ENCODE data around the gene ZNF860.
A peak's percentile ranks its signal among the peaks of the same experiment; 100 is the strongest.
"Not testable (repeated sequence)": the region's sequence is repeated elsewhere in the genome, so short reads cannot be mapped to it uniquely, and the experiment has no call there.

Gene ZNF860

DNA sequence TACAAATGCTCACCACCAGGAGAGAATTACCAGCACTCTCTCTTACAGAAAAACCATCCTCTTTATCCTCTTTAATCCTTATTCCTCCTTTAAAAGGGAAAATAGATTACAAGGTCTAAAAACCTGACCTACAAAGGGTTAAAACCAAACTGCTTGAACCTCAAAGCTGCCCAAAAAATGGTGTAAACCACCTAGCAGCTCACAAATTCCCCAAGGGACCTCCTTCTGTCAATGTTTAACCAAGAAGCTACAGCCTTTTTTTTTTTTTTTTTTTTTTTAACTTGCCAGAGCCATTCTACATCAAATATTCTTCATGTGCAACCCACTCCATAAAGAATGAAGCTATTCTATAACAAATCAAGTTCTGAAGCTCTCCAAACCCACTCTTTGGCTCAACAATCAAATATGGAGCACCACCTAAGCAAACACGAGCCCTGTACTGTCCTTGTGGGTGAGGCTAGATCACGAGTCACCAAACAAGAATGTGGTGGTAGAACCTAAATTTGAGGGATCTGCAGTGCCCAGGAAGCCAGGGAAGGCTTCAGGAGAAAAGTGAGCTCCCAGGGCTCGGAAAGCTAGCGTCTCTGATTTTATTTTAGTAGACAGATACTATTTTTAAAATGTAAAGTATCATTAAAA is 20.6 kb upstream of the ZNF860 start:
- DNase-seq (ENCODE audit: low spot score): no peak

DNA sequence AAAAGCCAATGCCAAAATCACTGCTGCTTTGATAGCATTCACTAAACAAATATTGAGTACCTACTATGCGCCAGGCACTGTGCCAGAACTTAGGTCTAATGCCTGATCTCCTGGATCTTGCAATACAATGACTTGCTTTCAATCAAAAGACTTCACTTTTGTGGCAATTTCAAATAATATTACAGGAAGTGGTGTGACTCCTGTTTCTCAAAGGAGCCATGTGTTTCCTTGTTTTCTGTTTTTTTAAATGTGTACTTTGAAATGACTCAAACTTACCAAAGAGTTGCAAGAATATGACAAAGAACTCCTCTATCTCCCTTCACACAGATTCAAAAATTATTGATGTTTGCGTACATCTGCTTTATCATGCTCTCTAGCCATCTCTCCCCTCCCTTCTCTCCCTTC is 18.7 kb upstream of the ZNF860 start:
- DNase-seq (ENCODE audit: low spot score): no peak

DNA sequence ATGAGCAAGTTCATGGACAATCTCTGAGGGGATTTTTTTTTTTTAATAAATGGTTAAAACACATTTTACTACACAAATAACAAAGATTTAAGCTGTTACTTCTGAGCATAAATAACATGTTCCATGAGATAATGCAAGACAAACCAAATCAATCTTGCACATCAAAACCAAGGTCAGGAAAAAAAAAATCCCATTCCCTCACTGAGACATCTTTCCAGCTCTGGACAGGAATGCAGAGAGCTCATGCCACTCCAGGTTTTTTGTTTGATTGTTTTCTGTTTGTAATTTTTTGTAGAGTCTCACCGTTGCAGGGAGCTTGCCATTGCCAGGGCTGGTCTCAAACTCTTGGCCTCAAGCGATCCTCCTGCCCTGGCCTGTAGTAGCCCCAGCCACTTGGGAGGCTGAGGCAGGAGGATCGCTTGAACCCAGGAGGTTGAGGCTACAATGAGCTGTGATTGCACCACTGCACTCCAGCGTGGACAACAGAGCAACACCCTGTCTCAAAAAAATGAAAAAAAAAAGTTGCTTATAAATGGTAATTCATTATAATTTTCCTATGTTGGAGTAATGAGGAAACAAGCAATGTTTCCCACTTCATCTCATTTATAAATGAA is 14.5 kb upstream of the ZNF860 start:
- no peak for DNase-seq (ENCODE audit: low spot score)

DNA sequence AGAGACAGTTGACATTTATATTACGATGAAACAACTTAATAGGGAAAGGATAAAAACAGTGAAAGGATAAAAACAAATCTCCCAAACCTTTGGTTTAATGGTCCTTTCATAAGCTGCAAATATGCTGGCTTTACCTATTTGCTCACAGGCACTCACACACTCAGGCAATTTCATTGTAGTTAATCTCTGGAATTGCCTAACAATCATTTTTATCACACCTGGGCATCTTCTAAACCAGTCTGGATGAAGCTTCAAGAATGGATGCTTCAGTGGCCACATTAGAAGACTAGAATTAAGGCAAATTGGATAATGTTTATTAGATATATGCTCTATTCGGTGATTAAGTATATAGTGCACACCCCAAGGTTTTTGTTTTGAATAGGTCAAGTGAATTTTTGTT is 14.0 kb upstream of the ZNF860 start:
- no peak for DNase-seq (ENCODE audit: low spot score)

DNA sequence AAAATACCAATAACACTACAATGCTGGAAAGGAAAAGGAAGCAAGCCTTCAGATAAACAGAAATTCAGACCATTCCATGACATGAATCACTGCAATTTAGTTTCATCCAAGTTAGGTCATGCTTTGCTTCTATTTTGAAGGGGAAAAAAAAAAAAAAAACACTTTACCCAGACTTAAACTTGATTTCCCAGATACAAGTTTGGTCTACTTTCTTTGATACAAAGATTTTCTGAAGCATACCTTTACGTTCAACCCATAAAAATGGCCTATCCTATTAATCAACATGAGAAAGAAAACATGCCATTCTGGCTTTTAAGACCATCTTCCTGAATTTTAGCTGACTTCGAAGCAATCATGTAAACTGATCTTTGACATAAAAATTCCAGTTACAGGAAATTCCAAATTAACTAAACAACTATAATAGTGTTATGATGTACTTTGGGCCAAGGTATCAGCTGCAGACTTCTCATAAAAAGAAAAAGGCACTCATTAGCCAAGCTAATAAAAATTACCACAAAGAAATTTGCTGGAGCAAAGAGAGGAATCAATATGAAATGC is 13.1 kb upstream of the ZNF860 start:
- no peak for DNase-seq (ENCODE audit: low spot score)

DNA sequence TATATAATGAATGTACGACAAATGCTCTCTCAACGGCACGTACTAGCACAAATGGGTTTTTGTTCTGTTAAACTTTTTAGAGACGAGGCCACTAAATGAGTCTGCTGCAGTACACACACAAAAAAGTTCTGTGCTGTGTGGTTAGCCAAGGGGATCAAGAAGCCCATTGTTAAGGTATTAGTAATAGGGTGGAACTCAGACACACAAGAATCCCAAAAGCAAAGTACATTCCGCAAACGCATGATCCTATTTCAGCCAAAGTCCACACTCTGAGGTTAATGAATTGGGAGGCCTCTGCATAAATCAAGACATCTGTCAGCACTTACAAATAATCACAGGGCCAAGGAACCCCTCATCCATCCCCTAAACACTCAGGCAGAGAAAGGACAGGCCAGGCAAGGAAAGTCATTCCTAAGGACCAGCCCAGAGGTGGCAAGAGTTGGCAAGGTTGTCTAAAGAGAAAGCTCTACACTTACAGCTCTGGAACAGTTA is 12.6 kb upstream of the ZNF860 start:
- no peak for DNase-seq (ENCODE audit: low spot score)

DNA sequence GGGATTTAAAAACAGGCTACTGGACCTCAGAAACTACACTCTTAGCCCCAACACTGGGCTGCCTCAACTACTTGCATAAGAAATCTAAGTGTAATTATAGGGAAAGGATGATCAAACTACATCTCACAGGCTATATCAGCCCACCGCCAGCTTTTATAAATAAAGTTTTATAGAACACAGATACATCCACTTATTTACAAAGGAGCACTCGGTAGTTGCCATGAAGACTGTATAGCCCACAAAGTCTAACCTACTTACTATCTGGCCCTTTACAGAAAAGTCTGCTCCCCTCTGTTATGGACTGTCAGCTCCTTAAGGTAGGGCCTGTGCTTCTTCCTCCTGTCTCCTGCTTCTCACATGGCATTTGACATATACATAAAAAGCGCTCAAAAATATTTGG is 9.9 kb upstream of the ZNF860 start:
- no peak for DNase-seq (ENCODE audit: low spot score)

DNA sequence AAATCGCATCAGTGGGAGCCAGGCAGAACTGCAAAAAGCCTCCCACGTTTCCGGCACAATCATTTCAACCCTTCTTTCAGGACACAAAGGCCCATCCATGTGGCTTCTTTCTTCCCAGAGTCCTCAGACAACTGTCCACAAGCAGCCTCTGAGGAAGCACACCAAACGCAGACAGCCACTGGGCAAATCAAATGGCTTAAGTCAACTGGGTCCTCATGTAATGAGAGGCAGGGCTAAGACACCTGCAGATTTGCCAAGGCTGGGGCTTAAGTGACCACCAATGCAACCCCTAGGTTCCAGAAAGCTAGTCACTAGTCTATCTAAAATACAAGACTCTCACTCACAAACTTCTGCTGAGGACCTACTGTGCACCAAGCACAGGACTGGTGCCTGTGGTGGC is 8.5 kb upstream of the ZNF860 start:
- no peak for DNase-seq (ENCODE audit: low spot score)

DNA sequence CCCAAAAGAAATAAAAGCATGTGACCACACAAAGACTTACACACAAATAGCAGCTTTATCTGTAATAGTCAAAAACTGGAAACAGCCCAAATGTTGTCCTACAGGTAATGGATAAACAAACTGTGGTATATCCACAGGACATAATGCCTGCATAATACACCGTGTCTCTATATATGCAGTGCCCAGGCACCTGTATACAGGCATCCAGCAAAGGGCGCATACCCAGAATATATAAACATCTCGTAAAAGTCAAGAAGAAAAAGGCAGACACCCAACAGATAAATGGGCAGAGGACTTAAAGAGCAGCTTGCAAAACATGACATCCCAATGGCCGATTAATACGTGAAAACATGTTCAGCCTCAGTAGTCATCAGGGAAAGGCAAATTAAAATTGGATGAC is 7.7 kb upstream of the ZNF860 start:
- no peak for DNase-seq (ENCODE audit: low spot score)

DNA sequence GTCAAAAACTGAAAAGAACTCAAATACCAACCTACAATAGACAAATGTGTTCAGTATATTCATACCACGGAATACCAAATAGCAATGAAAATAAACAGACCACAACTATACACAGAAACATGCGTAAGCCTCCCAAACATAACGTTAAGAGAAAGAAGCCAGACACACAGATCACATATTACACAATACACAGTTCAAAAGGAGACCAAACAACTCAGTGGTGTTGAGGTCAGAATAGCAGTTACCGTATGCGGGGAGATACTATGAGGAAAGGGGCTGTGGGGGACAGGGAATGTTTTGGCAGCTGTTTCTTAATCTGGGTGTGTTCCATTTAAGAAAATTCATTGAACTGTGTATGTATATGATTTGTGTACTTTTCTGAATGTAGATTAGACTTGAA is 7.1 kb upstream of the ZNF860 start:
- DNase-seq (ENCODE audit: low spot score): no peak

DNA sequence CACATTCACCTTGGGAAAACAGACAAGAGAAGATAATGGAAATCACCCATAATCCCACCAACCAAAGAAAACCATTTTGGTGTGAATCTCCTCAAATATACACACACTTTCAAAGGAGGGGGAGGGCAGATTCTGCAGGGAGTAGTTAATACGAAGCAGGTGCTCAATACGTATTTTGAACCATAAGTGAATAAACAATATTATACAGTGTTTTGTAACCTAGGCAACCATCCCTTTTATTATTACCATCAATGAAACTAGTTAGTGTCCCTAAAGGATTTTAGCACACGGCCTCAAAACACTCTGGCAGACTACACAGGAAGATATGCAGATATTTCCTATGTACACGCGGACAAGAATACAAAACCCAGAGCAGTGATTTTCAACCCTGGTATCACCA is 6.6 kb upstream of the ZNF860 start:
- DNase-seq (ENCODE audit: low spot score): no peak

DNA sequence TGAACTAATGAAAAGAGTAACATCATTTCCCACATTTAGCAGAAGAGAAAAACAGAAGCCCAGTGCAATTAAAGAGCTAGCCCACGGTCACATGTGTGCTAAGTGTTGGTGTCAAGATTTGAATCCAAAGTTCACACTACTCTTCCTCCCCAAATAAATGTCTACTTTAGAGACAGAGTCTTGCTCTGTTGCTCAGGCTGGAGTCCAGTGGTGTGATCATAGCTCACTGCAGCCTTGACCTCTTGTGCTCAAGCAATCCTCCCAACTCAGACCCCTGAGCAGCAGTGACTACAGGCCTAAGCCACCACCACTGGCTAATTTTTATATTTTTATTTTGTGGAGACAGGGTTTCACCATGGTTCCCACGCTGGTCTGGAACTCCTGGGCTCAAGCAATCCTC is 5.2 kb upstream of the ZNF860 start:
- no peak for DNase-seq (ENCODE audit: low spot score)

DNA sequence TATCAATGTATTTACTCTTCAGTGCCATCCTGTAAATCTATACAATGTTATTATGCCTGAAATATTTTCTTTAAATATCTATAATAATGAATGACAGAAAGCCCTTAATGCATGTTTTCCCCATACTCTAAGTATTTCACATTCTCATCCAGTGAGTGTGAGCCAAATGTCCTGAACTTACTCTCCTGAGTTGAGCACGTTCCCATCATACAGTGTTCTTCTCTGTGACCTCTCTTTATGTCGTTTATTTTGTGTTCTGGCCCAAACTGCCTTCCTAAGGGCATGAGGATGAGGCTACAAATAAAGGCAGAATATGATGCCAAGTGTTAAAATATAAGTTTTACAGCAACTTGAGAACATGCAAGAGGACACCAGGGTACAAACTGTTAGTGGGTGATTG is 3.8 kb upstream of the ZNF860 start:
- no peak for DNase-seq (ENCODE audit: low spot score)

DNA sequence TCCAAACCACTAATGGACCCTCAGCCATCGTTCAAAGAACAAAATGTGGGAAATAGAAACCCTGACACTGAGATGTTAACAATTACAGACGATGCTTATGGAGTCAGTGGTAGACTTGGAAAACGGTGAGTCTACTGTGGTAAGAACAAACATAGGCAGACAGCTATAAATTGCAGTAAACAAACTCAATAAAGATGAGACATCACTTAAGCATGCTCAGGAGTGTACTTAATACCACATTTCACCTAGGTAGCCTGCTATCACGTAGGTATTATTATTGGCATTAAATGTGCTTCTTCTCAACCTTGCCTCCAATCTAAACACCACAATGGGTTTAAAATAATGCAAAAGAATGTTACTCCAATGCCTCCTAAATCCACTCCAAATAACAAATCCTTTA is 3.0 kb upstream of the ZNF860 start:
- DNase-seq (ENCODE audit: low spot score): no peak

DNA sequence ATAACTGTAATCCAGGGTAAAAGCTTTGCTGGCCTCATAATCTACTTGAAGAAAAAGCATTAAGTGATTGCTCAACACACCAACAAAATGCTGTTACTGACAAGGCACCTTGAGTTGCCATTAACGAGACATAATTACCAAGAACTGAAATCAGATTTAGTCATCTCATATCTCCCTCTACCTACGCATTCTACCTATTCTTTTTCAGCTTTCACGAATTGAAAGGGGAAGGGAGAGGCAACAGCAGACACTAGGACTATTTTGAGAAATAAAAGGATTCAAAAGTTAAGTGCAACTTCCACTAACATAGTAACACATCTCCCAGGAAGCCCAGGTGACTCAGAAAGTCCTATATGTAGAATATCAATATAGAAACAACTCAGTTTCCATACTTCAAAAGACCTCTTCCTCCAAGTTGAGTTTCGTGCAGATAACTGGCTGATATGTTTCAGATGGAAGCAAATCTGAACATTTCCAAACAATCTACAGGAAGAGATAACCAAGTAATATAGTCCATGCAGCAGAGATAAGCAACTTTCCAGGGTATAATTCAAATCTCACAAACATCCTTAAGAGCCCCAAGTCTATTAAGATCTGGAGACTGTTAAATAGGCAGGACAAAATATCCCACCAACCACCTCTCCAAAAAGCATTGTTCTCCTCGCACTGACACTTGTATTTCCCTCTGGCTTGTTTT is 2.4 kb upstream of the ZNF860 start:
- DNase-seq (ENCODE audit: low spot score): no peak

DNA sequence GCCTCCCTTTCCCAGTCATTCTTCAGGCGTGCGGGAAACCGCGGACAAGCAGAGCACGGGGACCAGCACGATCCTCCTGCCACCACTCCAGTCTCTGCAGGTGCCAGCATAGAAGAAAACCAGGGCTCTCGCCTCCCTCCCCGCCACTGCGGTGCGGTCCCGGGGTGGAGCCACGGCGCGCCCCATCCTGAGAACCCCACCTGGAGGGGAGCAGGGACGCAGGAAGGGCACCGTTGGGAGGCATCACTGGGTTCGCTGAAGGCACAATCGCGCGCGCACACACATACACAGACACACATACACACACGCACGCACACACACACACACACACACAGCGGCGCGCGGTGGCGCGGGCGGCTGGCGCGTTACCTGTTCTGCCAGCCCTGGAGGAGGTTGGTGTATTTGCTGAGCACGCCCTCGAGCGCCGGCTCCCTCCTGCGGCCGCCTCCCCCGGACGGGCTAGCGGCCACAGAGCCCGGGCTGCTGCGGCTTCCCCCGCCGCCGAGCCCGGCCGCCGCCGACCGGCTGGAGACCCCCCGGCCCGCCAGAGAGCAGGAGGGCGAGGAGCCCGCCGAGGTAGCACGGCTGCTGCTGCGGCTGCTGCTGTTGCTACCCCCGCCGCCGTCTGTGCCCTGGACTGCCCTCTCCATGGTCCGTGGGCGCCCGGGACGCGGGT is 882 bp upstream of the ZNF860 start:
- peak; percentile 72 for DNase-seq (ENCODE audit: low spot score)

DNA sequence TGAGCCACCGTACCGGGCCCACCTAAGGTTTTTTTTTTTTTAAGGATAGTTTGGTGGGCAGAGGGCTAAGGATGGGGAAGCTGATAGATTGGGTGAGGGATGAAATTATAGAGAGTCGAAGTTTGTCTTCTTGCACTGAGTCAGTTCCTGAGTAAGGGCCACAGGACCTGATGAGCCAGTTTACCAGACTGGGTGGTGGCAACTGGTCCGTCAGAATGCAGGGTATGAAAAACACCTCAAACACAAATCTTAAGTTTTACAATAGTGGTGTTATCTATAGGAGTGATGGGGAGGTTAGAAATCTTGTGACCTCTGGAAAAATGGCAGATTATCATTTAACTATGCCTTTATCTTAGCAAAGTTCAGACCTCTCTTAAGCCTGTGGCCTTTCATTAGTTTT is 2.8 kb downstream of the ZNF860 start:
- DNase-seq (ENCODE audit: low spot score): no peak

DNA sequence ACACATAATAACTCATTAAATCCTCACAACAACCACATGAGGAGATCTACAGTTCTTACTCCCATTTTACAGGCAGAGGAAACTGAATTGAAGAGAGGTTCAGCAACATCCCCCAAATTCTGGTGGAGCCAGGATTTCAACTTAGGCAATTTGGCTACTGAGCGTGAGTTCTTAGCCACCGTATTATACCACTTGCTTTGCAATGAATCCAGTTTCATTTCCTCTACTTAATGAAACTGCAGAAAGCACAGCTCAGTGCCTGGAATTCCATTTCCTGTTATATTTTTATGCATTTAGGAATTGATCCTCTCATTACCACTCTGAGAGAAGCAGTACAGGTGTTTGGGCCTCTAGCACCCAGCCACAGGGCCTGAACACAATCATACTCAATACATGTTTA is 4.3 kb downstream of the ZNF860 start:
- no peak for DNase-seq (ENCODE audit: low spot score)

DNA sequence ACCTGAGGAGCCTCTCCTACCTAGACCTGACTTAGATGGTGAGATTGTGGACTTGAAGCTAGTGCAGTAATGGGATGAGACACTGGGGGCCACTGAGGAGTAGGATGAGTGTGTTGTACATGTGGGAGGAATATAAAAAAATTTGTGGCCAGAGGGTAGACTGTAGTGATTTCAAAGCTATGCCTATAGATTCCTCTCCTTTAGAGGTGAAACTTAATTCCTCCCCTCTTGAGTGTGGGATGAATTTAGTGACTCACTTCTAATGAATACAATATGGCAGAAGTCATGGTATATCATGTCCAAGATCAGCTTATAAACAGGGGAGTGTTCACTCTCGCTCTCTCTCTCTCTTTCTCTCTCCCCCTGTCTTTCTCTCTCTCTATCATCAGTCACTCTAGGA is 6.7 kb downstream of the ZNF860 start:
- DNase-seq (ENCODE audit: low spot score): no peak

DNA sequence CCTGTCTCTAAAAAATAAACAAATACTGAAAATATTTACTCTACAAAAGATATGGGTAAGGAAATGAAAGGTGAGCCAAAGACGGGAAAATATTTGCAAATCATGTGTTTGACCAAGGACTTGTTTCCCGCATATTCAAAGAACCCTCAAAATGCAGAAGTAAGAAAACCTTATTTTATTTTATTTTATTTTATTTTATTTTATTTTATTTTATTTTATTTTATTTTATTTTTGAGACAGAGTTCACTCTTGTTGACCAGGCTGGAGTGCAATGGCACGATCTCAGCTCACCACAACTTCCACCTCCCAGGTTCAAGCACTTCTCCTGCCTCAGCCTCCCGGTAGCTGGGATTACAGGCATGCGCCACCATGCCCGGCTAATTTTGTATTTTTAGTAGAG is 11.4 kb downstream of the ZNF860 start:
- DNase-seq (ENCODE audit: low spot score): not testable (repeated sequence)

DNA sequence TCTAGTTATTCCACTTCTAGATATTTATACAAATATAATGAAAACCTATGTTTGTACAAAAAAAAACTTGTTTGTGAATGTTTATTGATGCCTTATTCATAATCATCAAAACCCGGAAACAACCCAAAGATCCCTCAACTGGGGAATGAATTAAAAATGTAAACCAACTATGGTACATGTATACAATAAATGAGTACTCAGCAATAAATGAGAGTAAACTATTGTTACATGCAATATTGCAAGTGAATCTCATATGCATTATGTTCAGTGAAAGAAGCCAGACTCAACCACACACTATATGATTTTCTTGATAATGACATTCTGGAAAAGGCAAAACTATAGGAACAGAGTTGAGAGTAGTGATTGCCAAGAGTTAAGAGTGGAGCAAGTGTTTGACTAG is 12.3 kb downstream of the ZNF860 start:
- DNase-seq (ENCODE audit: low spot score): no peak

DNA sequence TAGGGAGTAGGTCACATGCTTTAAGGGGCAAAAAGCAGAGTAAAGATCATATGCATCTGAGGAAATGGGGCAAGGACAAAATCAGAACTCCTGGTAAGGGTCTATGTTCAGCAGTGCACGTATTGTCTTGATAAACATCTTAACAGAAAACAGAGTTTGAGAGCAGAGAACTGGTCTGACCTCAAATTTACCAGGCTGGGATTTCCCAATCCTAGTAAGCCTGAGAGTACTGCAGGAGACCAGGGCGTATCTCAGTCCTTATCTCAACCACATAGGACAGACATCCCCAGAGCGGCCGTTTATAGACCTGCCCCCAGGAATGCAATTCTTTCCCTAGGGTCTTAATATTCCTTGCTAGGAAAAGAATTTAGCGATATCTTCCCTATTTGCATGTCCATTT is 13.5 kb downstream of the ZNF860 start:
- not testable (repeated sequence) for DNase-seq (ENCODE audit: low spot score)

DNA sequence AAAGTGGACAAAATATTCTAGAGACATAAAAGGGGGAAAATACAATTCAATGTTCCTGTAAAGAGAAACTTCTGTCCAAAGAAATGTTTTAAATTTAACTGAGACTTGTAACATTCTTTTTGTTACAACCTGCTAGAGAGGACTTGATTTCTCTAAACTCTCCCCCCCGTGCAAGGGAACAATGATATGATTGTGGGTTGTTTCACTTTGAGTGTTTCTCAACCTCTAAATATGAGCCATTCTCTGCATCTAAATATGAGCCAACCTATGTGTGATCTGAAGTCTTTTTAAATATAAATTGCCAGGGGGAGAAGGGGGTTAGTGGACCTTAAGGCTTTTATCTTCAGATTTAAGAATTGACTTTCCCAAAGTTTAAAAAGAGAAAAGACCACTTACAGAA is 14.6 kb downstream of the ZNF860 start:
- no peak for DNase-seq (ENCODE audit: low spot score)

Measured in germinal center (tissue), 1 donor.